Epithelial cell of umbilical artery (primary cell): ENCODE data around the gene TNNC2. TPM values are rescaled to one million over a fixed set of nuclear protein-coding genes. Genes with fewer than 3 reads are reported as not detected.

Source experiments
- total RNA-seq: library from RNA; depleted of rRNA; stranded (reverse); fragments of >200 nt; gene quantifications from 2 replicates; pipeline ENCODE4 v1.2.3, GENCODE V29; 2014

TNNC2 gene
- not detected in 2 replicates for total RNA-seq

GRCh38 chr20:45827030-45827652 lies at the start of gene TNNC2:
TNNC2 (minus strand) TSS chr20:45827312; CDS start chr20:45827248, 64 bp downstream.

GRCh38 chr20:45857114-45857881 lies 30.2 kb upstream of the TNNC2 start, which contains the start of the genes ACOT8 and ZSWIM3:
ACOT8 (minus strand) TSS chr20:45857392; CDS start chr20:45857315, 77 bp downstream.
ZSWIM3 (plus strand) TSS chr20:45857614; CDS start chr20:45857826, 212 bp downstream.

GRCh38 chr20:45833030-45833882 lies 6.1 kb upstream of the TNNC2 start, which contains the start of gene SNX21:
SNX21 (plus strand) TSS chr20:45833799; CDS start chr20:45833920, 121 bp downstream.

GRCh38 chr20:45812157-45813005 lies 14.7 kb downstream of the TNNC2 start, which contains the start of gene UBE2C:
UBE2C (plus strand) TSS chr20:45812644; CDS start chr20:45812696, 52 bp downstream.

Other genes starting within 250 kb of the TNNC2 start
- not detected in 2 replicates for gene WFDC8, start 248.0 kb downstream of the TNNC2 start, total RNA-seq
- gene WFDC10A, start 197.6 kb downstream of the TNNC2 start, total RNA-seq: not detected in 2 replicates
- gene WFDC9, start 196.0 kb downstream of the TNNC2 start, total RNA-seq: not detected in 2 replicates
- gene WFDC11, start 157.1 kb downstream of the TNNC2 start, total RNA-seq: not detected in 2 replicates
- not detected in 2 replicates for gene WFDC13, start 125.3 kb downstream of the TNNC2 start, total RNA-seq
- gene WFDC10B, start 122.3 kb downstream of the TNNC2 start, total RNA-seq: not detected in 2 replicates
- not detected in 2 replicates for gene SPINT4, start 105.0 kb downstream of the TNNC2 start, total RNA-seq
- 0.65 TPM in 1 of 2 replicates, not detected in the other for gene WFDC3, start 35.4 kb downstream of the TNNC2 start, total RNA-seq
- gene DNTTIP1, start 35.4 kb downstream of the TNNC2 start, total RNA-seq: 17.2 and 19.8 TPM in 2 replicates
- 21.4 and 41.3 TPM in 2 replicates for gene UBE2C, start 14.7 kb downstream of the TNNC2 start, total RNA-seq
- gene SNX21, start 6.5 kb upstream of the TNNC2 start, total RNA-seq: 22.4 and 32.5 TPM in 2 replicates
- 31.5 and 33.6 TPM in 2 replicates for gene ACOT8, start 30.1 kb upstream of the TNNC2 start, total RNA-seq
- 5.9 and 6.2 TPM in 2 replicates for gene ZSWIM3, start 30.3 kb upstream of the TNNC2 start, total RNA-seq
- gene ZSWIM1, start 53.9 kb upstream of the TNNC2 start, total RNA-seq: 2.0 and 3.2 TPM in 2 replicates
- 0.61 and 0.97 TPM in 2 replicates for gene SPATA25, start 60.3 kb upstream of the TNNC2 start, total RNA-seq
- 2.6 TPM in 2 replicates for gene NEURL2, start 63.9 kb upstream of the TNNC2 start, total RNA-seq
- gene CTSA, start 64.0 kb upstream of the TNNC2 start, total RNA-seq: 25.4 and 26.0 TPM in 2 replicates
- 10.6 and 13.6 TPM in 2 replicates for gene PLTP, start 84.8 kb upstream of the TNNC2 start, total RNA-seq
- gene PCIF1, start 107.4 kb upstream of the TNNC2 start, total RNA-seq: 6.8 and 7.5 TPM in 2 replicates
- 8.1 and 10.5 TPM in 2 replicates for gene ZNF335, start 144.9 kb upstream of the TNNC2 start, total RNA-seq
- gene MMP9, start 181.6 kb upstream of the TNNC2 start, total RNA-seq: not detected in 2 replicates
- under 0.01 and 0.32 TPM in 2 replicates for gene SLC12A5, start 201.9 kb upstream of the TNNC2 start, total RNA-seq